GM21717 (cell line): ENCODE results near the gene CST4.
"Not testable (repeated sequence)": the region's sequence is repeated elsewhere in the genome, so short reads cannot be mapped to it uniquely, and the experiment has no call there.

Source experiments
- ATAC-seq: cut with Tn5 transposase; IDR thresholded peaks from one replicate; pipeline ENCODE4 v1.9.1; 2021; ENCODE audit warnings: mild to moderate bottlenecking, moderate library complexity; ENCODE audit not compliant: unreplicated experiment

CST4 gene

DNA sequence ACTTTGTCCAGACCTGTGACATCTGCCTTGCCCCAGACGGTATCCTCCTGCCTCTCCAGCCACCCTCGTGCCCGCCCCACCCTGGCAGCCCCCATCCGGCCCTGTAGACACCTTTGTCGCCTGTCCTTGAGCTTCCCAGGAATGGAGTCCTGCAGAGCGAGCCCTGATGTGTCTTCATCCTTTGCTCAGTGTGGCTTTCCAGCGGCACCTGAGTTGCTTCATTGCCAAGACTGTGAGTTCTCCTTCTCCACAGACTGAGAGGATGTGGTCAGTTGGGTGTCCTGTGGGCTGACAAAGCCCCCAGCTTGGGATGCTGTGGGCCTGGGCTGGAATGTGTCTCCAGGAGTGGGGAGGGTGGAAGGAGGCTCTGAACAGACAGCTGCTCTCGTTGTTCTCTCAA is 1.7 kb upstream of the CST4 start:
- ATAC-seq = no peak

- ATAC-seq = no peak
Measured at GRCh38 chr20:23689399-23689690, 507 bp upstream of the CST4 start.

DNA sequence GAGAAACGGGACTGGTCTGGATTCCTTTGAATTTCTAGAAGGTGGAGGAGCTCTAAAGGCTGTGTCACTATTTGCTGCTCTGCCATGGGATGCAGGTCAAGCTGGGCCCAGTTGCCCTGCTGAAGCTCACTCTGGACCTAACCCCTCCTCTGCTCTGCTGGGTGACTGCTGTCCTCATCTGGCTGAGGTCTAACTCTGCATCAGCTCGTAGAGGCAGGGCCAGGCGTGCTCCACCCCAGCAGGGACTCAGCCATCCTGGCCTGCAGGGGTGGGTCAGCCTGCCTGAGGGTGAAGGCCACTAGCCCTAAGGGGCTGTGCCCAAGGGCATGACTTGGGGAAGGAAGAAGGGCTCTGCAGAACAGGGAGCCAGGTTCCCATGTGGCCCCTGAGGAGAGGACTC is 852 bp downstream of the CST4 start:
- no peak for ATAC-seq

- ATAC-seq = no peak
Measured at GRCh38 chr20:23686046-23686750, 2.6 kb downstream of the CST4 start.

GRCh38 chr20:23685529-23685896 is 3.3 kb downstream of the CST4 start:
- ATAC-seq = not testable (repeated sequence)

GRCh38 chr20:23684261-23684660 is 4.6 kb downstream of the CST4 start:
- no peak for ATAC-seq

DNA sequence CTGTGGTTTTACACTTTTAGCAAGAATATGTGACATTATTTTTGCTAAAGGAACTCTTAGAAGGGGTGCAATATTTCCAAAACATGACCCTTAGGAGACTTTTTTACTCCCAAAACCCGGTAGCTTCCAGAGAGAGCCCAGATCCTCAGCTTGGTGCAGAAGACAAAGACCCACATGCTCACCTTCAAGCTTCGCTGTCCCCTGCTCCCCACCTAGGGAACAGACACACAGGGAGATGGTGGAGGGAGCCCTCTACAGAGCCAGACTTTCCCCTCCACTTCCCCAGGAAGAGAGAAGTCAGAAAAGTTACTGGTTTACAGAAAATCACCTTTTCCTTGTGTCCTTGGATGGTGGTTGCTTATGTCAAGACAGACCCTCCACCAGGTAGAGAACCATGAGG is 5.0 kb downstream of the CST4 start:
- no peak for ATAC-seq

- no peak for ATAC-seq
Measured at GRCh38 chr20:23683281-23683680, 5.6 kb downstream of the CST4 start.

DNA sequence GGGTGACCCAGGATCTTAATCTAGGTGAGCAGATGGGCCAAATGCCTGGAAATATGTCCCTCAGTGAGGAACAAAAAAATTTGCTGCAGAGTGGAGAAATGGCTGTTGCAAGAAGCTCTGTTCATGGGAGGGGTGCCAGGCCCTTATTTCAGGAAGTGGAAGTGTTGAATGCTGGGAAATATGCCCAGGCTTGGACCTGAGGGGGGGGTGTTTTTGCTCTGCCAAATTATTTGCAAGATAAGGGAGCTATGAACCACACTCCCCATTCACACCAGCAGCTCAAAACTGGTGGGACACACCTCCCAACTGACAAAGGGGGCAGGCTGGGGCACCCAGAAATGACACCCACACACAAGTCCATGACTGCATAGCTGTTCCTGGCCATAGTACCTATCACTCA is 8.7 kb downstream of the CST4 start:
- no peak for ATAC-seq

DNA sequence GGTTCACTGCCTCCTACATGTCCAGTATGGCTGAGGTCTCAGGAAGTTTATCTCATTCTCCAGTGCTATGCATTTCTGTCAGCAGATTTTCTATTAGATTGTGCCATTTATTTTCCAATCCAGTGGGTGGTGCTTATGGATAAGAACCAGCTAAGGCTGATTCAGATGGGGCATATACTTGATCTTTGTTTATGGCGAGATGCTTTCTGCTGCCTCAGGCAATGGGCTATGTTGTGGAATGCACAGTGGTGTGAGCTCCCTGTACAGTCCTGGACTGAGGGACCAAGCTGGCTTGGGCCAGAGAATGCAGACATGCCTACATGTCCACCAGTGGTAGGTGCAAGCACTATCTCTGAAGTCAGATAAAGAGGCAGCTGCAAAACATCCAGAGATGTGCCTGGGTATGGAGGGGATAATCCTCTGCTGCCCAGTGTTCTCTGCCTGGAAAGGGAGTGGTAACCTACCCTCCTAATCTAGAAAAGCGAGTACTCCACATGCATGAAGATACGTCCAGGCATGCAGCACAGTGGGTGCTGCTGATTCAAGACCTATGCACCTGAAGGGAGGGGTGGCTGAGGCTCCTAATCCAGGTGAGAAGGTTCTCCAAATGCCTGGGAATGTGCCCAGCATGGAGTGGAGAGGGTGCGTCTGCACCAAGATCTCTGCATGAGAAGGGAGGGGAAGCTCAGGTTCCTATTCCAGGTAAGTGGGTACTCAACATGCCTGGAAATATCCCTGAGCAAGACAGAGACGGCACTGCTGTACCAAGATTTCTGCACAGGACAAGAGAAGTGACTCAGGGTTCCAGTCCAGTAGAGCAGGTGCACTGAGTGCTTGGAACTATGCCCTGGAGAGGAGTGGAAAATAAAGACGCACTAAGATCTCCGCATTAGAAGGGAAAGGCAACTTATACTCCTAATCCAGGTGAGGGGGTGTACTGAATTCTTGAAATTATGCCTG is 9.4 kb downstream of the CST4 start:
- ATAC-seq = no peak

DNA sequence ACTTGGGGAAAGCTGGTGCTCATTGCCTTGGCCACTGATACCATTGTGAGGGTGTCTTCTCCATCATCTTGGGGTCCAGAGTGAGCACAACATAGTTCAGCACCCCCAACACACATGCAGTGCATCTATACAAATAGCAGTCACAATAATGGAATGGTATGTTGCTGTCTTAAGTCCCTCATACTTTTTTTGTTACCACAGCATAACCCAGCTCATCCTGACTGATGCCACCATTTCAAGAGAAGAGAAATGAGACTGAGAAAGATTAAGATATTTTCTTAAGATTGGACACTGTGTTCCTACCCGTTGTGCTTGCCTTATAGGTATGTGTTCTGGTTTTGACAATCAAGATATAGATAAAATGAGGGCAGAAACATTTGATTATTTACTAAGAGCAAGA is 15.6 kb downstream of the CST4 start:
- no peak for ATAC-seq

DNA sequence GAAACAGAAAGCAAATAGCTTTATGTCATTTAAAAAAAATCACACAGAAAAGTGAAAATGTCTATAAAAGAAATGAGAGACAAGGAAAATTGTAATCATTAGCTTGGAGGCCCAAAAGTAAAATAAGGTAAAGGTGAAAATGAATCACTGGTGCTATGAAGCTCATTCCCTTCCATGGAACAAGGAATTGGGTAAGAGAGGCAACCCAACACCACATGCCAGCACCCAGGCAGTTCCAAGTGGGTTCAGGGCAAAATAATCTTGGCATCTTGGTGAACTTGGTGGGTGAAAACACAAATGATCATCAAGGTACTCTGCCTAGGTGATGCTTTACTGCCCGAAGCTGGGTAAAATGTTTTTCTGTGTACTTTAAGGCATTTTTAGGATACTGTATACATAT is 16.7 kb downstream of the CST4 start:
- no peak for ATAC-seq

DNA sequence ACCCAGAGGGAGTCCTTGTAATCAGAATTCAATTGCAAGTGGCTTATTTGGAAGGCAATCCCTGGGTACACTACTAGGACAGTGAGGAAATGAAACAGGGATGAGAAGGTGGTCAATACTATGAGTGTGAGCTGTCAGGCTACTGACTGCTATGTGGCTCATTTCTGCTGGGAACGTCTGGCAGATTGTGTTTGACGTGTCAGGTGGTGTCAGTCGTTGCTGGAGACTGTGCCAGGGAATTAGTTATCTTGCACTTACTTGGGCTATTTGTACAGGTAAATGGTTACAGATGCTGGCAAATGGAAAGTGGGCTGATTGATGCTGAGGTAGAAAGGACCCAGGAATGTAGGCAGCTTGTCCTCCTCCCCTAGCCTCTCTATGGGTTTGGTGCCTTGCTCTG is 17.4 kb downstream of the CST4 start:
- no peak for ATAC-seq

DNA sequence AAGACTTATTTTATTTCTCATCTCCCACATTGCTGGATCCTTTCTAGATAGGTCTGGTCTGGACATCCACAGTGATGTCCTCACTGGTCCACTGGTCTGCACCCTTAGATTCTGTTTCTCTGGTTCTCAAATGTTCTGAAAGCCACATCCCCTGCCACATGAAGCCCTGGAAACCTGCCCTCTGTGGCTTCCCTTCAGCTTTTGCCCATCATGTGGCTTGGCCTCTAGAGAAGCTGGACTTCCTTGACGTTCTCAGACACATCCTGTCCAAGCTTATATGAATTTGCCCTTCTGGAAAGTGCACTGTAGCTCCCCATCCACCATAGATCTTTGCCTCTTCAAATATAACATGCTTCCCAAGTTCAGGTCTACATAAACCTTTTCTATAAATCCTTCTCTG is 18.5 kb downstream of the CST4 start:
- no peak for ATAC-seq

DNA sequence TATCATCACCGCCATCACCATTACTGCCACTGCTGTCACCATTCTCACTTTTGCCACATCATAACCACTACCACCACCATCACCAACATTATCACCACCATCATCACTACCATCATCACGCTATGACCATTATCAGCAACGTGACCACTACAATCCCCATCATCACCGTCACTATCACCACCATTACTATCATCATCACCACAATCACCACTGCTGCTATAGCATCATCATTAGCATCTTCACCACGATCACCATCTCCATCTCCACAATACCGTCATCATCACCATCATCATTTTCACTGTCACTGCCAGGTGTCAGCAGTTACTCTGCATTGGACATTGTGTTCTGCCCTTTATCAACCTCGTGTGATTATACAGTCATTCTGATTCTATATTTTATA is 19.0 kb downstream of the CST4 start:
- ATAC-seq = no peak

GRCh38 chr20:23669327-23669726 is 19.5 kb downstream of the CST4 start:
- no peak for ATAC-seq

DNA sequence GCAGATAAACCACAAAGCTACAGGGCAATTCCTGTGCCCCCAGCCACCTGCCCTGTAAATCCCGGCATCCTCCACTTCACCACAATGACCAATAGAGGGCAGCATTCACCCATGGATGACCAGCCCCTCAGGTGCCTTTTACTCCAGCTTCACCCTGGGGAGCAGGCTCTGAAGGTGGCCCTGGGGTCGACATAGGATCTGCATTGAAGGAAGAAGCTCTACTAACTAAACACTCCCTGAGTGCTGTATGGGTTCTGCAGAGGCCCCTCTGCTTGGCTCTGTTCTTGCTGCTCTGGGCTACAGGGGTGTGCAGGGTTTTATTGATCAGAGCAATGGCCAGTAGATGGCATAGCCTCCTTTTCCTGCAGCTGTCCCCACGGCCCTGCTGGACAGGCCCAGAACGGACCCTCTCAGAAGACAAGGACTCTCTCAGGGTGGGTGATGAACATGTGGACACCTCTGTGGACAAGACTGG is 20.3 kb downstream of the CST4 start:
- peak; percentile 82 for ATAC-seq

DNA sequence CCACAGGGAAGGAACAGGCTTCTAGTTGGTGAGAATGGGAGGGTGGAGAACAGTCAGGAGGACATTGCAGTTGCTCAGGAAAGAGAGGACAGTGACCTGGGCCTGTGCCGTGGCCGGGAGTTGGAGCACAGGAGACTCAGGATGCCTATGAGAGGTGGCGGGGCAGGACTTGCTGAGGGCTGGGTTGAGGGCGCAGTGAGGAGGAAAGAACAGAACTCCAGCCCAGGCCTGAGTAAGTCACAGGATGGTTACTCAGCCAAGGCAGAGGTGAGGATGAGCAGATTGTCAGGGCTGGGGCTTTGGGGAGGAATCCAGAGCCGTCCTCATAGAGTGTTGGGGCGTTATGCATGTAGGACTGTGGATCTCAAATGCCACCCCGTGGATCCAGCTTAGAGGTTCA is 21.2 kb downstream of the CST4 start:
- ATAC-seq = no peak

DNA sequence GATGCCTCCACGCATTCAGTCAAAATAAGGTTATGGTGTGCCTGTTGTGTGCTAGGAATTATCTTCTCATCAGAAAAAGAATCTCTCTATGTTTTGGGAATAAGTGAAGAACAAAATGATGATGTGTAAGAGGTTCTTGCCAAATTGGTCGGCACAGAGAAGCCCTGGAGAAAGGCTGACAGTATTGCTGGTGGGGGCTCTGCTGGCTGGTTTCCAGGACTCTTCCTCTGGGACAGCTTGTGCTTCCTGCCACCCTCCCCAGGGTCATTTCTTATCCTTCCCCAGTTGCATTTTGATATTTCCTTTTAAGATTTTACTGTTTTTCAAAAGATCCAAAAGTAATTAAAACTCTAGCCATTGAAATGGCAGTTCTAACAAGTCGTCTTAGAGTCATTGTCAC is 22.1 kb downstream of the CST4 start:
- no peak for ATAC-seq

- no peak for ATAC-seq
Measured at GRCh38 chr20:23666189-23666588, 22.6 kb downstream of the CST4 start.

DNA sequence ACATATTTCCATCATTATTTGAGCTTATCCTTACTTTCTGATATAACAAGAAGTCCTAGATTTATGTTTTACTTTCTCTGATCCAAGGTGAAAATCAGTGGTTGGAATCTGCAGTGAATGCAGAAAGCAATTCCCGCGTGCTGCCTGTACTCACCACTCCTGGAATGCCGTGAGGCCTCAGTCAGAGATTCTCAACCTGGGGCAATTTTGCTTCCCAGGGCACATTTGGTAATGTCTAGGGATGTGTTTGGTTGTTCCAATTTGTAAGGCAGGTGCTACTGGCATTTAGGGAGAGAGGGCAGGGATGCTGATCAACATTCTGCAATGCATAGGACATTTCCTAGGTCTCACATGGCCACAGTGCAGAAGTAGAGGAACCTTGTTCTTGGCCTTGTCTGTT is 23.9 kb downstream of the CST4 start:
- no peak for ATAC-seq

GRCh38 chr20:23664046-23664445 is 24.8 kb downstream of the CST4 start:
- not testable (repeated sequence) for ATAC-seq
